GM13977 (cell line): ENCODE data around the gene SPIC.

ENCODE experiments used
- DNase-seq: peaks from one replicate; pipeline ENCODE4 v3.0.0; 2012; ENCODE audit warnings: low spot score
- in situ Hi-C: fragments of 300-500 bp; cut with MboI; formaldehyde crosslinking; loops from one replicate; pipeline ENCODE4 v1.12.0; 2022; ENCODE audit warnings: low sequenced_read_pairs, low pct_unique_long_range_greater_than_20kb, mixed read lengths, inconsistent platforms; ENCODE audit not compliant: unreplicated experiment
- TF ChIP-seq, protein P1 (sequence below): IDR thresholded peaks from 2 replicates; pipeline ENCODE4 v1.5.1; 2012; ENCODE audit warnings: mild to moderate bottlenecking, control low read depth; ENCODE audit not compliant: insufficient read depth; ENCODE audit errors: extremely low read depth, missing control alignments

Gene SPIC

DNA sequence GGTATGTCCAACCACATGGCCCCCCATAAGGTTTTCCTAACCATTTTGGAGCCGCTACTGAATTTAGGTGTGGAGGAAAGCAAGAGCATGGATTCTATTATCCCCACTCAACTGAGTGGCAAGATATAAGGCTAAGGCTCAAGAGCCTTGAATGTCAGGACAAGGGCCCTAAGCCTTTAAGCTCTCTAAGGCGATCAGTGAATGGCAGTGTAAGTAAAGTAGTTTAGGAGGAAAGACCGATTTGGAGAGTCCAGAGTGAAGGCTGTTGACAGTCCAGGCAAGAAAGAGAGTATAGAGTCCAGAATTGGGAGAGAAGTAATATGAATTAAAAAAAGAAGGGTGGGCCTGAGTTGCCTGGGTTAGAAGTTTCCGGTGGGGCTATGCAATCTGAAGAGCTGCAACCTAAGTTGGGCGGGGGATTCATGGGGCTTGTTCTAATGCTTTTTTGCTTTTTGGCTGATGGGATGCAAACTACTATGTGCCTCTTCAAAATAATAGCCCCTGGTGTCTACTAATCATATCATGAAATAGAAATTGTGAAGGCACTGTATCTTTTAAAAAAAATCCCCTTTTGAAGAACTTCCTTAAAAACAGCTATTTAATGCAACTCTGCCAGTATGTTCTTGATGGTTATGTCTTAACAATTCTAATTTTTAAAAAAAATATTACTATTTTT is at the start of gene SPIC:
Gene SPIC, plus strand, starts transcription at position 626 of the 676 bp plus-strand sequence. CDS start 1,569 bp downstream, outside the sequence.
- TF ChIP-seq, protein P1, sequence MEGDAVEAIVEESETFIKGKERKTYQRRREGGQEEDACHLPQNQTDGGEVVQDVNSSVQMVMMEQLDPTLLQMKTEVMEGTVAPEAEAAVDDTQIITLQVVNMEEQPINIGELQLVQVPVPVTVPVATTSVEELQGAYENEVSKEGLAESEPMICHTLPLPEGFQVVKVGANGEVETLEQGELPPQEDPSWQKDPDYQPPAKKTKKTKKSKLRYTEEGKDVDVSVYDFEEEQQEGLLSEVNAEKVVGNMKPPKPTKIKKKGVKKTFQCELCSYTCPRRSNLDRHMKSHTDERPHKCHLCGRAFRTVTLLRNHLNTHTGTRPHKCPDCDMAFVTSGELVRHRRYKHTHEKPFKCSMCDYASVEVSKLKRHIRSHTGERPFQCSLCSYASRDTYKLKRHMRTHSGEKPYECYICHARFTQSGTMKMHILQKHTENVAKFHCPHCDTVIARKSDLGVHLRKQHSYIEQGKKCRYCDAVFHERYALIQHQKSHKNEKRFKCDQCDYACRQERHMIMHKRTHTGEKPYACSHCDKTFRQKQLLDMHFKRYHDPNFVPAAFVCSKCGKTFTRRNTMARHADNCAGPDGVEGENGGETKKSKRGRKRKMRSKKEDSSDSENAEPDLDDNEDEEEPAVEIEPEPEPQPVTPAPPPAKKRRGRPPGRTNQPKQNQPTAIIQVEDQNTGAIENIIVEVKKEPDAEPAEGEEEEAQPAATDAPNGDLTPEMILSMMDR: no peak
- in situ Hi-C loops: no loop called here
- DNase-seq: no peak

DNA sequence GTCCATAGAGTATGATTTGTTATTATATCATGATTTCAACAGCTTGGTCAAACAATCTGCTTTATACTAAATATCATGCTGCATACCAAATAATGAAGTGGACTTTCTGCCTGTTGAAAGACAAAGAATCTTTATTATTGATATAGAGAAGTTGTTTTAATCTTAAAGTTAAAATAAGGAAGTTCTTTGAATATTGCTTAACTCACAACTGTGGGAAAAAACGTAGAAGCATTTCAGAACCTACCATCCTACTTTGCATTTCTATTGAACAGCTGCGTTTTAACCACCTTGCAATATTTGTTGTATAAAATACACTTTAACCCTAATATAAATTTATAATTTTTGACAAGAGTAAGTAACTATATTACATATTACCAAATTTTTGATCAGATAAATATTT is 44.7 kb upstream of the SPIC start:
- in situ Hi-C loops: no loop called here
- TF ChIP-seq, protein P1: no peak
- DNase-seq: no peak

DNA sequence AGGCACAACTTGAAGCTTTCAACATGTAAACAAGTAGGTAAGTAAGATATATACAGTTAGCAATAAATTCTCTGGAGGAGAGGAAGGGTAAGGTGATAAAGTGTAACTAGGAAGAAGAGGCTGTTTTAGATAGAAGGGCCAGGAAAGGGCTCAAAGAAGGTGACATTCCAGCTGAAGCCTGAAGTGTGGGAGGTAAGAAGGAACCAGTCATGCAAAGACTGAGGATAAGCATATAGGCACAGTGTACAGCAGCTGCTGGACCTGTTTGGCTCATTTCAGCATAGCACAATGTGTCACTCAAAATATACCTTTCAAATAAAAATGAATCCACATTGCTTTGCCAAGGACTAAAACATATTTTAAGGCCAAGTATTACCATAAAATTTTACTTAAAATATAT is 39.0 kb upstream of the SPIC start:
- TF ChIP-seq, protein P1: no peak
- no peak for DNase-seq
- in situ Hi-C loops: no loop called here

DNA sequence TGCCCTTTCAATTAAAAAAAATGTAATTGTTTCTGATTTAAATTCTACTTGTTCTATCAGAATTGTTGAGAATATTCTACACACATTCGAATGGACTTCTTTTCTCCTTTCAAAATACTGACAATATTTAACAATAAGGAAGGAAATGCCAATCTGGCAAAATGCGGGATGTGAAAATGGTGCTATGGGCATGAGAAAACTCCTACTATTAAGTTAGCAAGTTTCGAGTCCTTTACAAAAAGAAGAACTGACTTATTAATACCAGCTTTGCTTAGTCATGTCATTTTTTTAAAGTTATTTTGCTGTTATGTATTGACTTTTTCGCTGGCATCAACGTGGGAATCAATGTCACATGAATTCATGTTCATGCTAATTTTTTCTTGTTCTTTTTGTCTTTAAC is 35.9 kb upstream of the SPIC start:
- DNase-seq: no peak
- in situ Hi-C loops: no loop called here
- TF ChIP-seq, protein P1: no peak

DNA sequence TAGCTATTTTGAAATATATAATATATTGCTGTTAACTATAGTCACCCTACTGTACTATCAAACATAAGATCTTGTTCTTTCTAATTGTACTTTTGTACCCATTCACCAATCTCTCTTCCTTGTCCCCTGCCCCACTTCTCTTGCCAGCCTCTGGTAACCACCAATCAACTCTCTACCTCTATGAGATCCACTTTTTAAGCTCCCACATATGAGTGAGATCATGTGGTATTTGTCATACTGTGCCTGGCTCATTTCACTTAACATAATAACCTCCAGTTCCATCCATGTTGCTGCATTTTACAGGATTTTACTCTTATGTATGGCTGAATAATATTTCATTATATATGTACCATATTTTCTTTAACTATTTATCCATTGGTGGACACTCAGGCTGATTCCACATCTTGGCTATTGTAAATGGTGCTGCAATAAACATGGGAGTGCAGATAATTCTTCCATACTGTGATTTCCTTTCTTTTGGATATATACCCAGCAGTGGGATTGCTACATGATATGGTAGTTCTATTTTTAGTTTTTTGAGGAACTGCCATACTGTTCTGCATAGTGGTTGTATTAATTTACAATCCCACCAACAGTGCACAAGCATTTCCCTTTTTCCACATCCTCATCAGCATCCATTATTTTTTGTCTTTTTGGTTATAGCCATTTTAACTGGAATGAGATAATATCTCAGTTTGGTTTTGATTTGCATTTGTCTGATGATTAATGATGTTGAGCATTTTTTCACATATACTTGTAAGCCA is 33.5 kb upstream of the SPIC start:
- in situ Hi-C loops: no loop called here
- TF ChIP-seq, protein P1: no peak

DNA sequence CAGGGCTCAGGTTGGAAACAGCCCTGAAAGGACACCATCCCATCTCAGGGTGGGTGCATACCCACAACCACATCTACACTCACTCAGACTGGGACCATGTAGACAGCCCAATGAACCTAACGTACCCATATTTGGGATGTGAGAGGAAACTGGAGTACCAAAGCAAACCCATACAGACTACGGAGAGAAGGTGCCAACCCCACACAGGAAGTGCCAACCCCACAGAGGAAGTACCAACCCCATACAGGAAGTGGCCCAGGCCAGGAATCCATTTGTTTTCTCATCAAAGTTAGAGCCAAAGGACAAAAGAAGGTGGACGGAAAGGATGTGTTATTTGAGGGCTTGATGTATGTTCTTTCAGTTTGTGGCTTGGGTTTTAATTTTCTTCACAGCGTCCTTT is 19.5 kb upstream of the SPIC start:
- TF ChIP-seq, protein P1: no peak
- in situ Hi-C loops: no loop called here
- DNase-seq: no peak

More for the DNA sequence above, 33.5 kb upstream of the SPIC start:
- no peak for DNase-seq
